Measurements from ENCODE around the gene RALGAPA1.

The RALGAPA1 gene

GRCh38 chr14:35808638-35809563, at the start of gene RALGAPA1:
RALGAPA1 (minus strand) TSS chr14:35809295; CDS start chr14:35808835, 460 bp downstream.
- DNase-seq (ENCODE audit: low read depth), result peak; percentile 99
- H3K4me3 ChIP-seq (replicated peaks; ENCODE audit: low read depth, low read length), result peak within 1 kb of the TSS; percentile 85
- peak; percentile 42 for TF ChIP-seq CTCF (IDR thresholded peaks at IDR 0.05; ENCODE audit: low read length, missing control alignments)

GRCh38 chr14:35858521-35859209, 49.6 kb upstream of the RALGAPA1 start:
- no peak overlapping the region for H3K4me3 ChIP-seq (replicated peaks; ENCODE audit: low read depth, low read length)
- no peak for TF ChIP-seq CTCF (IDR thresholded peaks at IDR 0.05; ENCODE audit: low read length, missing control alignments)
- peak; percentile 53 for DNase-seq (ENCODE audit: low read depth)

GRCh38 chr14:35855876-35856481, 46.9 kb upstream of the RALGAPA1 start:
- no peak for TF ChIP-seq CTCF (IDR thresholded peaks at IDR 0.05; ENCODE audit: low read length, missing control alignments)
- no peak for DNase-seq (ENCODE audit: low read depth)
- no peak overlapping the region for H3K4me3 ChIP-seq (replicated peaks; ENCODE audit: low read depth, low read length)

- no peak for TF ChIP-seq CTCF (IDR thresholded peaks at IDR 0.05; ENCODE audit: low read length, missing control alignments)
- H3K4me3 ChIP-seq (replicated peaks; ENCODE audit: low read depth, low read length), result no peak overlapping the region
- no peak for DNase-seq (ENCODE audit: low read depth)
Observed at GRCh38 chr14:35854696-35855270, 45.7 kb upstream of the RALGAPA1 start.

- TF ChIP-seq CTCF (IDR thresholded peaks at IDR 0.05; ENCODE audit: low read length, missing control alignments), result no peak
- H3K4me3 ChIP-seq (replicated peaks; ENCODE audit: low read depth, low read length), result no peak overlapping the region
- DNase-seq (ENCODE audit: low read depth), result no peak
Observed at GRCh38 chr14:35853225-35853624, 44.1 kb upstream of the RALGAPA1 start.

- no peak overlapping the region for H3K4me3 ChIP-seq (replicated peaks; ENCODE audit: low read depth, low read length)
- no peak for DNase-seq (ENCODE audit: low read depth)
- TF ChIP-seq CTCF (IDR thresholded peaks at IDR 0.05; ENCODE audit: low read length, missing control alignments), result no peak
Observed at GRCh38 chr14:35851823-35852222, 42.7 kb upstream of the RALGAPA1 start.
